ENCODE results near the gene CEP170B. TPM values are rescaled to one million over a fixed set of nuclear protein-coding genes. Genes with fewer than 3 reads are reported as not detected.

The CEP170B gene
- total RNA-seq, 1 donor from 2014 or later: 55.4 TPM

GRCh38 chr14:104927432-104927816 is 62.4 kb downstream of the CEP170B start:
- Mint-ChIP-seq H3K27ac (ENCODE audit: unreplicated experiment) (no peak overlapping the region), H3K4me3 (ENCODE audit: unreplicated experiment) (no peak overlapping the region), H3K27me3 (ENCODE audit: low read depth, unreplicated experiment) (peaks cover 32% of the 10 kb centered on the region), H3K36me3 (ENCODE audit: low read depth, unreplicated experiment) (no peaks in the 10 kb centered on the region), H3K9me3 (ENCODE audit: unreplicated experiment) (peaks cover 2% of the 10 kb centered on the region), H3K4me1 (ENCODE audit: low read depth, unreplicated experiment) (no peaks in the 10 kb centered on the region)
- Histone ChIP-seq H3K4me2 (ENCODE audit: low read length) (no peak overlapping the region), H3K4me3 (ENCODE audit: insufficient read depth, low read depth, low read length) (no peak overlapping the region), H3K4me1 (ENCODE audit: insufficient read depth, low read length) (peaks cover 13% of the 10 kb centered on the region), H2AFZ (ENCODE audit: low read depth, low read length) (no peak overlapping the region), H3K27me3 (ENCODE audit: insufficient read depth, low read length) (peaks cover 13% of the 10 kb centered on the region), H3K27ac (ENCODE audit: low read depth, low read length) (no peak overlapping the region), H3K79me2 (ENCODE audit: insufficient read depth, low read length) (no peaks in the 10 kb centered on the region), H3K9ac (ENCODE audit: low read length) (no peak overlapping the region), H3K9me3 (ENCODE audit: insufficient read depth, low read depth, low read length) (no peaks in the 10 kb centered on the region), H3K36me3 (ENCODE audit: insufficient read depth, low read length) (no peaks in the 10 kb centered on the region), H4K20me1 (ENCODE audit: insufficient read depth, low read length) (no peaks in the 10 kb centered on the region)
- no peak for TF ChIP-seq CTCF (IDR thresholded peaks at IDR 0.05; ENCODE audit: insufficient read depth, low read depth, low read length)
- TF ChIP-seq EZH2 (IDR thresholded peaks at IDR 0.05; ENCODE audit: insufficient read depth, low read length): no peak
- FAIRE-seq: no peak
- no peak for DNase-seq (ENCODE audit: low read depth)

- FAIRE-seq: no peak
Measured at GRCh38 chr14:104927901-104928300, 62.8 kb downstream of the CEP170B start.

More at GRCh38 chr14:104927901-104928300, 62.8 kb downstream of the CEP170B start:
- Mint-ChIP-seq H3K4me3 (ENCODE audit: unreplicated experiment) (no peak overlapping the region), H3K9me3 (ENCODE audit: unreplicated experiment) (peaks cover 2% of the 10 kb centered on the region), H3K27ac (ENCODE audit: unreplicated experiment) (no peak overlapping the region), H3K36me3 (ENCODE audit: low read depth, unreplicated experiment) (no peaks in the 10 kb centered on the region), H3K27me3 (ENCODE audit: low read depth, unreplicated experiment) (peaks cover 33% of the 10 kb centered on the region), H3K4me1 (ENCODE audit: low read depth, unreplicated experiment) (no peaks in the 10 kb centered on the region)
- Histone ChIP-seq H3K36me3 (ENCODE audit: insufficient read depth, low read length) (no peaks in the 10 kb centered on the region), H4K20me1 (ENCODE audit: insufficient read depth, low read length) (no peaks in the 10 kb centered on the region), H3K9me3 (ENCODE audit: insufficient read depth, low read depth, low read length) (no peaks in the 10 kb centered on the region), H3K4me3 (ENCODE audit: insufficient read depth, low read depth, low read length) (no peak overlapping the region), H2AFZ (ENCODE audit: low read depth, low read length) (no peak overlapping the region), H3K27me3 (ENCODE audit: insufficient read depth, low read length) (peaks cover 16% of the 10 kb centered on the region), H3K27ac (ENCODE audit: low read depth, low read length) (no peak overlapping the region), H3K4me1 (ENCODE audit: insufficient read depth, low read length) (peaks cover 16% of the 10 kb centered on the region), H3K79me2 (ENCODE audit: insufficient read depth, low read length) (no peaks in the 10 kb centered on the region), H3K9ac (ENCODE audit: low read length) (no peak overlapping the region), H3K4me2 (ENCODE audit: low read length) (no peak overlapping the region)
- TF ChIP-seq CTCF (IDR thresholded peaks at IDR 0.05; ENCODE audit: insufficient read depth, low read depth, low read length): no peak
- TF ChIP-seq EZH2 (IDR thresholded peaks at IDR 0.05; ENCODE audit: insufficient read depth, low read length): no peak
- no peak for DNase-seq (ENCODE audit: low read depth)

Measured in astrocyte (in vitro differentiated cells and primary cell).